ENCODE measurements around the gene DLG2.

The DLG2 gene

GRCh38 chr11:83678831-83679584, 1948.1 kb downstream of the DLG2 start:
- H3K4me3 ChIP-seq (ENCODE audit: low read depth, low read length), result no peak overlapping the region
- TF ChIP-seq, protein P1, sequence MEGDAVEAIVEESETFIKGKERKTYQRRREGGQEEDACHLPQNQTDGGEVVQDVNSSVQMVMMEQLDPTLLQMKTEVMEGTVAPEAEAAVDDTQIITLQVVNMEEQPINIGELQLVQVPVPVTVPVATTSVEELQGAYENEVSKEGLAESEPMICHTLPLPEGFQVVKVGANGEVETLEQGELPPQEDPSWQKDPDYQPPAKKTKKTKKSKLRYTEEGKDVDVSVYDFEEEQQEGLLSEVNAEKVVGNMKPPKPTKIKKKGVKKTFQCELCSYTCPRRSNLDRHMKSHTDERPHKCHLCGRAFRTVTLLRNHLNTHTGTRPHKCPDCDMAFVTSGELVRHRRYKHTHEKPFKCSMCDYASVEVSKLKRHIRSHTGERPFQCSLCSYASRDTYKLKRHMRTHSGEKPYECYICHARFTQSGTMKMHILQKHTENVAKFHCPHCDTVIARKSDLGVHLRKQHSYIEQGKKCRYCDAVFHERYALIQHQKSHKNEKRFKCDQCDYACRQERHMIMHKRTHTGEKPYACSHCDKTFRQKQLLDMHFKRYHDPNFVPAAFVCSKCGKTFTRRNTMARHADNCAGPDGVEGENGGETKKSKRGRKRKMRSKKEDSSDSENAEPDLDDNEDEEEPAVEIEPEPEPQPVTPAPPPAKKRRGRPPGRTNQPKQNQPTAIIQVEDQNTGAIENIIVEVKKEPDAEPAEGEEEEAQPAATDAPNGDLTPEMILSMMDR (IDR thresholded peaks at IDR 0.05; ENCODE audit: low read depth, low read length), result no peak

DNA sequence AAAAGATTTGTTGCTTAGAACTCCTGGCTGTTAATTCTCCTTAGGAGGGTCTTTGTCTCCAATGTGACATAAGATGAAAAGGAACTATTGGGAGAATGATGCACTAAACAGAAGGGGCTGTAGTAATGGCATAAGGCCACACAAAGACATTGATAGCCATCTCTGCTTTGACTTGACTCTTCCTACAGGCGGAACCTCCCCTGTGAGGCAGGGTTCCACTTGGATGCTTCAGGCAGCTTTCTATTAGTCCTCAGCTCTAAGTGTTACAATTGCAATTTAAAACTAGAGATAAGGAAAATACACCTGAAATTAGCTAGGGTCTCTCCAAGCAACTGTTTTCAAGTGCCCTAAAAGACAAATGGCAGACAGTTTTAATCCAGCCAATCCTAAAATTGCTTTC, 1949.4 kb downstream of the DLG2 start:
- TF ChIP-seq, protein P1 (IDR thresholded peaks at IDR 0.05; ENCODE audit: low read depth, low read length), result no peak
- H3K4me3 ChIP-seq (ENCODE audit: low read depth, low read length), result no peak overlapping the region

GRCh38 chr11:83676056-83676601, 1951.0 kb downstream of the DLG2 start:
- TF ChIP-seq, protein P1 (IDR thresholded peaks at IDR 0.05; ENCODE audit: low read depth, low read length), result no peak
- no peak overlapping the region for H3K4me3 ChIP-seq (ENCODE audit: low read depth, low read length)

DNA sequence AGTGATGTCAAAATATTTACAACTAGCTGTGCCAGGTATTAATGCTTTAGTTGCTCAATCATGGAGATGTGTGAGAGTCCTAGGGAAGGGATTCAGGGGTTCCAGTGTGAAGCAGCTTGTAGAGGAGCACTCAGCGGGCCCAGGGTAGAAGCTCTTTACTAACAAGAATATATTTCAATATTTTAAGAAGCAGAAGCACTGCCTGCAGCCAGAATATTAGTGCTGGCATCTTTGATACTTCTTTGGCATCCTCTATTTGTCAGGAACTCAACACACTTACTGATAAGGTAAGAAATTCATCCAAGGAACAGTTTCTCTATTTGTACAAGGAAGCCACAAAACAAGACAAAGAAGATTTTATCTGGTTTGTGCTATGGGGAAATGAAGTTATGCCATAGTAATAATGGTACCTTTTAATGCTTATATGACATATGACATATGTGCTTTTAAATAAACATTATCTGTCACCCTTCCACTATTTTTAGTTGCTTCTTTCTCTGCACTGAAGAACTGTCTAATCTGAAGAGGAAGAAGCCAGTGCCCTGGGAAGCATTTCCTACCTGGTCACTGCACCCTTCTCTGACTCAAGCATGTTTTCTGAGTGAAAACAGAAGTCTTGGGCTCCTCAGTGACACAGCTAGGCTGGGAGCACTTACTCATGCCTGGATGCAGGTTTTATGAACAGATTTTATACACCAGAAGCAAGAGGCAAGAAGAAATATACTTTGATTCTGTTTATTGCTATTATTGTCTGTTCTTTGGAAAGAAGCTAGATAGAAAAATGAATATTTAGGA, 1952.8 kb downstream of the DLG2 start:
- H3K4me3 ChIP-seq (ENCODE audit: low read depth, low read length), result no peak overlapping the region
- TF ChIP-seq, protein P1 (IDR thresholded peaks at IDR 0.05; ENCODE audit: low read depth, low read length), result no peak

DNA sequence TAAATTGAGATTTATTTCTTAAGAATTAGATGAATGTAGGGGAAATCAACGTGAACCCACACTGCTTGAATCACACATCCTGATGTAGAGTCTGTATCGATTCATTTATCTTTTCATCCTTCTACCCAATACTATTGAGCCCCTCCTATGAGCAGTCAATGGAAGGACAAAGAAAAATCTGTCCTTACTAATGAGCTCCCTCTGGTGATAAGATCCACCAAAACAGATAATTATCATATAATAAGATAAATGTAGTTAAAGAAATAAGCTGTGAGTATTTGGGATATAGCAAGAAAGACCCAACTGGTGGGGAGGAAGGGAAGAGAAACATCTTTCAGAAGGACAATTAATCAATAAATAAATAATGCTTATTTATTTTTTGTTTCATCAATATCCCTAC, 1955.9 kb downstream of the DLG2 start:
- H3K4me3 ChIP-seq (ENCODE audit: low read depth, low read length), result no peak overlapping the region
- TF ChIP-seq, protein P1 (IDR thresholded peaks at IDR 0.05; ENCODE audit: low read depth, low read length), result no peak

DNA sequence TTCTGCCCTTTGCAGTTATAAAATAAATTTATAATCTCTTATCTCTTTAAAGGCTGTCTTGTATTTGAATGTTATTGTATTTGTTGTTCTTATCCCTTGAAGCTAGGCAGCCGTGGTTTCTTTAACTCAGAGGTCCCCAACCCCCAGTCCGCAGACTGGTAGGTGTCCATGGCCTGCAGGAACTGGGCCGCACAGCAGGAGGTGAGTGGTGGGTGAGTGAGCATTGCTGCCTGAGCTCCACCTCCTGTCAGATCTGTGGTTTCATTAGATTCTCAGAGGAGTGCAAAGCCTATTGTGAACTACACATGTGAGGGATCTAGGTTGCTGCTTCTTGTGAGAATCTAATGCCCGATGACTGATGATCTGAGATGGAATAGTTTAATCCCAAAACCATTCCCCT, 1961.0 kb downstream of the DLG2 start:
- H3K4me3 ChIP-seq (ENCODE audit: low read depth, low read length), result no peak overlapping the region
- TF ChIP-seq, protein P1 (IDR thresholded peaks at IDR 0.05; ENCODE audit: low read depth, low read length), result no peak

DNA sequence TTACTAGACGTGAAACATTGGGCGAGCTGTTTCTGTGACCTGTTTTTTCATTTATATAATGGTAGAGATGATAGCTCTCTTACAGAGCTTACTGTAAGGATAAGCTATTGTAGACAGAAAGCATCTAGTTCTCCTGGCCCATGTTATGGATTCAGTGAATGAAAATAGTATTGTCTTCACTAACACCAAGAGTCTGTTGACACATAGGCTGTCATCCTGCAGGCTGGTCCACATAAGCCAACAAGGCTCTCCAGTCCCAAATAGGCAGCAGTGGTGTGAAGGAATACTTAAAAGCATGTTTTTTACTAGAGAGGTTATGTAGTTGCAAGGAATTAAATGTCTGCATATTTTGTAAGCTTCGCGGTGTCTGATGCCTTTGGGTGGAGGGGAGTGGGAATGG, 1963.2 kb downstream of the DLG2 start:
- TF ChIP-seq, protein P1 (IDR thresholded peaks at IDR 0.05; ENCODE audit: low read depth, low read length), result no peak
- no peak overlapping the region for H3K4me3 ChIP-seq (ENCODE audit: low read depth, low read length)

Data from WI38 (cell line).